HG03280 (cell line): ENCODE measurements around the gene SEMA5A.

ENCODE experiments used
- ATAC-seq: cut with Tn5 transposase; IDR thresholded peaks from one replicate; pipeline ENCODE4 v1.9.1; 2021; ENCODE audit warnings: mild to moderate bottlenecking, moderate library complexity; ENCODE audit not compliant: unreplicated experiment

The SEMA5A gene

DNA sequence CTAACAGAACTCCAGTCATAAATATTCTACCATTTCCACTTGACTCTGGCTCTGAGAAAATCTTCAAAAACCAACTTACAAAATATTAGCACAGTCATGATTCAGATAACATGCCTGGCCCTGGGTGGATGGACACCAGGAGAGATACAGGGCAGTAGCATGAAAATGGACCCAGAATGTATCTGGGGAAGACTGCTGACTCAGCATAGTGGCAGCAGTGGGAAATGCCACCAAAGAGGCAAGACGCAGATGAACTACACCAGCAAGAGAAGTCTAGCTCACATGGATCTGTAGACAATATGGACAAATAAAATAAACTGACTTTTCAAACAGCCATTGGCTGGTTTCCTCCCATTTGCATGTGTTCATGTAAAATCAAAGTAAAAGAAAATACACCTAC, 359.8 kb downstream of the SEMA5A start:
- ATAC-seq, result no peak

- ATAC-seq, result no peak
Measured at GRCh38 chr5:9183992-9184391, 361.9 kb downstream of the SEMA5A start.

GRCh38 chr5:9182899-9183695, 362.8 kb downstream of the SEMA5A start:
- no peak for ATAC-seq

GRCh38 chr5:9176641-9177040, 369.2 kb downstream of the SEMA5A start:
- ATAC-seq, result no peak

DNA sequence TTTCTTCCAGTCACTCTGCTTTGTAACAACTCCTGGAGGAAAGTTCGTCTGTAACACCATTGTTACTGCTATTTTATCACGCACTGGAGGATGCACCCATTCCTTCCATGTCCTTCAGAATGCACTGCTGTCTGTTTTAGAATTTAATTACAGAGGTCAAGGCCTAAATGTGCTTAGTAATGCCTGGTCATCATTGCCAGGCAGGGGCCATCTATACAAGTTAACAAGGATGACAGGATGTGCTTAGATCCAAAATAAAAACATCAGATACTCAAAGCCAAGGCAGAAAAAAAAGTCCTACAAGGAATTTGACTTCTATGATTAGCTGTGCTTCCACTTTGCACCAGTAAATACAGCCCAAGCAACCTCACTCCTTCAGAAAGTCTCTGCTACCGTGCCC, 371.4 kb downstream of the SEMA5A start:
- ATAC-seq, result no peak

DNA sequence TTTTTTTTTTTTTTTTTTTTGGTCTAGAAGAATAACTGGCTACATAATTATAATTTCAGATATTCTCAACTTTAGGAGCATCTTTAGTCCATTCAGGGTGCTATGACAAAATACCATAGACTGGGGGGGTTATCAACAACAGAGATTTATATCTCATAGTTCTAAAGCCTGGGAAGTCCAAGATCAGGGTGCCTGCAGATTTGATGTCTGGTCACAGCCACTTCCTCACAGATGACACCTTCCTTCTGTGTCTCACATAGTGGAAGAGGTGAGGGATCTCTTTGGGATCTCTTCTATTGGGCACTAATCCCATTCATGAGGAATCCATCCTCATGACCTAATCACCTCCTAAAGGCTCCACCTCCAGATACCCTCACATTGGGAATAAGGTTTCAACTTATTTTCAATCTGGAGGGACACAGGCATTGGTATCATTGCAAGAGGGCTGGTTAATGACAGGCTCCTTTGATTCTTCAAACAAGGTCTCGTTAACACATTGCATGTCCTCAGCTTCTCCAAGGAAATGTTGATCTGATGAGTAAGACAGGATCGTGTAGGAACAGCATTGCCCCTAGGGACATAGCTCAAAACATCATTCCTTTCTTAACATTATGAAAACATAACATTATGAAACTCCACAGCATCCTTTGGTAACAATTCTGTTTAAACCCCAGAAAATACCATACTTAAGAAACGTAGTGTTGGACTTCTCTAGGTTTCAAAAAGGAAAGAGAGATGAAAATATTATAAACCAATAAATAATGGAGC, 372.4 kb downstream of the SEMA5A start:
- no peak for ATAC-seq

- no peak for ATAC-seq
Measured at GRCh38 chr5:9170026-9170425, 375.8 kb downstream of the SEMA5A start.

DNA sequence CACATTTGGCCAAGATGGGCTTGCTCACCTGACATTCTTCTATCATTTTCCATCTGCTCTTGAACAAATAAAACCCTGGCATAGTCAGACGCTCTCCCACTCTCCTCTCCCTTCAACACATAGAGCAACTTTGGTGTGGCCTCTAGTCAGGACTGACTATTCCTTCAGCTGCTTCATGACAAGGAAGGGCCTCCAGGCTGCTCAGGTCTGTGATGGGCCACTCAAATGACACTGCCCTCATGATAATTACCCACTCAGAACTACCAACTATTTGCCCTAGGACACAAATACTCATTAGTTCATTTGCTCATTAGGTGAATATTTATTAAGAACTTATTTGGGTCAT, 376.3 kb downstream of the SEMA5A start:
- ATAC-seq, result no peak

DNA sequence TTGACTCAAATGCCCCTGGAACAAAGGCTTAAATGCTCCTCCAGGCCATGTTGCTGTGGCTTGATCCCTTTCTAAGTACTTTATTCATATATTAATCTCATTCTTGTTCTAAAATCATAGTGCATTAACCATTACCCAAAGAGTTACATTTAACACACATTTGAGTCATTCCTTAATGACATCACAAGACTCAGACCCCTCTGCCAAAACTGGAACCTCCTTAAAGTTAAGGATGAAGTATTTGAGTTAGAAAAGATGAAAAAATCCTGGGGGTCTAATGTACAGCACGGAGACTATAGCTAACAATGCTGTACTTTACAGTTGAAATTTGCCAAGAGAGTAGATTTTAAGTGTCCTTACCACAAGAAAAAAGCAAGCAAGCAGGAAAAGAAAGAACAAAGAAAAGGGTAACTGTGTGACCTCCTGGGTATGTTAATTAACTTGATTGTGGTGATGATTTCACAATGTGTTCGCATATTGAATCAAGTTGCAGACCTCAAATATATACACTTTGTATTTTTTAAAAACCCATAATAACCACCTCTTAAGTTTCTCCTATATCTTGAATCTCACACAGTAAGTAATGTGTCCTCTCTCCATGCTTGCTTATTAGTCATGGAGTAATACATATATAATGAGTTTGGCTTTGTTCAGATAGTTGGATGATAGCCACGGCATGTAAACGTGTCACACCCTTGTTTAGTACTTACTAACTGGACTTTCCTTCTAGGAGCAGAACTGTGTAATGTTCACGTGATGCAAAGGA, 376.9 kb downstream of the SEMA5A start:
- ATAC-seq, result no peak

DNA sequence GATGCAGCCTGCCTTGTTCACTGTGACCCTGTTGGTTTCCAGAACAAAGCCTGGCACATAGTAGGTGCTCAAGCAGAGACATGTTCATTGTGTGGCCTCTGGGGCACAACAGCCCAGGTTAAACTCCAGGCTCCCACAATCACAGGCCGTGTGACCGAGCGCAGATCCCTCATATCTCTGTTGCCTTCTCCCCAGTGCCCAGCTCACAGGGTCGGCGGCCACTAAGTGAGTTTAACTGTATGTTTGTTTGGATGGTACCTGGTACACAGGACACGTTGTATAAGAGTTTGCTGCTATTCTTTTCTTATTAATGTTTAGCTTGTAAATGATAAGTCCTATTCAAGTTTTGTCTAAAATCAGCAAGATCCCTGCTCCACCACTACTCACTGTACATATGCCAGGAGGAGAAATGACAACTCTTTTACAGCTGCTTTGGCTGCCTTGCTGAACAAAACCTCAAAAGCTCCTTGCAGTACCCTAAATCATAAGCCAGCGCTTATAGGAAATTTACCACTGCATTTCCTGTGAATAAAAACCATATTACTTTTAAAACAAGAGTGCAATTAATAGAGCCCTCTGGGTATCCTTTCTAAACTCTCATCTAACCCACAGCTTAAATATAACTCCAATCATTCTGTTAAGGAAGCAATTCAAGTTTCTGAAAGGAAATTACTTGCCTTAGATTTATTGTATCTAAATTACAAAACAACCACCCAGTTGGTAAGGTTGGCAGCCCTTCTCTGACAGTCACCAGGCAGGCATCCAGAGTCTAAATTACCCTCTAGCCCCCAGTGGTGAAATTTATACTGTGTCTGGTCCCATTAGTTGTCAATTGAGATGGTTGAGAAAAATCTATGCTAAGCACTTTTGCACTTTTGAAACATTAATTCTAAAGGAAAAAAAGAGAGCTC, 379.4 kb downstream of the SEMA5A start:
- ATAC-seq, result no peak

DNA sequence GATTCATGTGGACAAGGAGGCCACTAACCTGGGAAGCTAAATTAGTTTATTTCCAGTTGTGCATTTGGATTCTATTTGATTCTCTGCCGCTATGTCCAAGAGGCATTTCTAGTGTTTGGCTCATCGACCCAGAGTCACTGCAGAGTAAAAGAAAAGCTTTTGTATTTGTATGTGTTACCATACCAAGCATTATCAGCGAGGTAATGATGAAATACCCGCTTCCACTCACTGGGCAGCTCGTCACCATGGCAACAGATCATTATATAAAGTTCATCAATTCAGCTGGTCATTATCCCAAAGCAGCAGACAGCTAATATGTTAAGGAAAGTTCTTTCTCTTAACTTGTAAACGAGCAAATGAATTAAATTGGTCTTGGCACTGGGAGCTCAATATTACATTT, 380.3 kb downstream of the SEMA5A start:
- ATAC-seq, result no peak

DNA sequence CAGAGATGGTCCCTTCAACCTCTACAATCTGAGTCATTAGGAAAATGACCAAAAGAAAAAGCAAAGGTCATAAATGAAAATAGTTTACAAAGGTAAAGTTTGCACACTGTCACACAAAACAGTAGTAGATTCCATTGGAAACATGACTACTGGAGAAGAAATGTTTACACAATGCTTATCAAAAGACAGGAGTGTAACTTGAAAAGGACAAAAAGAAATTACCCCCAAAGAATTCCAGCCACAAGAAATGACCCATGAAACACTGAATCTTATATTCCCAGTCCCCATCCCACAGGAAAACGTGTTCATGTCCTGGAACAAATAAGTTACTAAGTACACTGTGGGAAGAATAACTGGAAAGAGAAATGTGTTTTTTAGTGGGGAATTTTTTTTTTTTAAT, 385.1 kb downstream of the SEMA5A start:
- ATAC-seq, result no peak

DNA sequence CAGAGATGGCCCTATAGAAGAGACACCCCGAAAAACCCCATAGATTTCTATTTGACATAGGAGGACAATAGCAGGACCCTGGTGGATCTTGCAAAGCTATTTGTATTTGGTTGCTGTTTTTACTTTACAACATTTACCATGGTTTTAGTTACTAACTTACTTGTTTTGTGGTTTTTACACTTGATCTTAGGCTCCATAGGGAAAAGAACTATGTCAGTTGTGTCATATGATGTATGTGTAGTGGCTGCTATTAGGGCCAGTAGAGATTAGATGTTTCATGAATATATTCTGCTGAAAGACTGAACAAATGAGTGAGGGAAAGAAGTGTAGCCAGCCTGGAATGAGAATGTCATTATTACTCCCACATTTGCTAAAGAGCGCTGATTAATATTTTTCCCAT, 388.1 kb downstream of the SEMA5A start:
- ATAC-seq, result no peak

DNA sequence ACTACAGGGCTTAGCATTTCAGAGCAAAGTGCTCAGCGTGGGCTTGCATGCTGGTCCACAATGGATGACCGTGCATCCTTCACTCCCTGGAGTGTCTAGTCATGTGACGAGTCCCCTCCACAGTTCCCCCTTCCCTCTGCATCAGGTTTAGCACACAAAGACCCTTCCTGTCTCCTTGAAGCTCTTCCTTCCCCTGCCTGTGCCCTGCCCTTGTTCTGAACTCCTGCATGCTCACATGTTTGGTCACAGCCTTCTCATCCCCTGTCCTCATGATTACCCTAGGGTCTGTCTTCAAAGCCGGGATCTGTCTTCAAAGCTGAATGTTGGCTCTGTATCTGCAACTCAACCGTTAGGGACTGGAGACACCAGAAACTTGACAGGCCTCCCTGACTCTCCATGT, 388.9 kb downstream of the SEMA5A start:
- ATAC-seq, result no peak

- ATAC-seq, result no peak
Measured at GRCh38 chr5:9156282-9156681, 389.6 kb downstream of the SEMA5A start.

DNA sequence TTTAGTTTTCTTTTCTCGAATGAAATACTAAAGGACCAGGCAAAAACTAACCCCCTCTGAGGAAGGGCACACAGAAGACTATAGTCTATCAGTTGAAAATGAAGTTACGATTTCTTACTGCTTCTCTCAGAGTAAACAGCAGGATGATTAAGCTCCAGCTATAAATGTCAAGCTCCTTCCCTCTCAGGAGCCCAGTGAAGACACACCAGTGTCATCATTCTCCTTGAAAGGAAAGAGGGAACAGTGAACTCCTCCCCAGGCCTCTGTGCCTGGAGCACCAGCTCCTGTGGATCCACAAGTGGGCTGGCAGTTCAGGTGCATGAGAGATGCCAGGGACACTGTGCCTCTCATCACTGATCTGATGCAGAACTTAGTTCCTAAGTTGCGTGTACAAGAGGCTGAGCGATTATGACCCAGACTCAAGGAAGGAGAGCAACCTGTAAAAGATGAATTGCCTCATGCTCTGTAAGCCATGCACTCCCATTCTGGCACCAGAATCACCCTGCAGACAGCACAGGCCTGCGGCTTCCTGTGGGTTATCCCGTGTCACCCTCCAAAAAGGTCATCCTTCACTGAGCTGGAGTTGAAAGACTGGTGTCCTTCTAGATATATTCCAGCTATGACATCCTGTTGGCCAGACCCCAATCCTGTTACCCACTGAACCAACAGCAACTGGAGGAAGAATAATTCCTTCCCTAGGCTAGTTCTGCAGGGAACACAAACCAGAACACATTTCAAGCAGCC, 394.0 kb downstream of the SEMA5A start:
- no peak for ATAC-seq

GRCh38 chr5:9149988-9150387, 395.9 kb downstream of the SEMA5A start:
- ATAC-seq, result no peak

GRCh38 chr5:9148242-9148641, 397.6 kb downstream of the SEMA5A start:
- no peak for ATAC-seq

DNA sequence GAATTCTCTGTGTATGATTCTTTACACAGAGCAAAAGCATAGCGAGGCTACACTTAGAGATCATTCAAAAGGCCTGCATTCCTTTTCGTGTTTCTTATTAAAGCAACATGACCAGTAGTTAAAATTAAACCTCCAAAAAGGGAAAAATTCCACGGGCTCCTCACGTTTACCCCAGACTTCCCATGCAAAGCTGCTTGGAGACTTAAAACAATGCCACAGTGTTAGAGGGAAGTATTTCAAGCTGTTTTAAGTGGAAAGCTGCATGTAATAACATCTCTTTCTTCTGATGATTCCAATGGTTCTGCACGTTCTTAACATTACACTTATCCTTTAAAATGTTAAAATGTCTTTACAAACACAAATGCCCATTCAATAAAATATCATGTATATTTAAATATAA, 405.2 kb downstream of the SEMA5A start:
- no peak for ATAC-seq

DNA sequence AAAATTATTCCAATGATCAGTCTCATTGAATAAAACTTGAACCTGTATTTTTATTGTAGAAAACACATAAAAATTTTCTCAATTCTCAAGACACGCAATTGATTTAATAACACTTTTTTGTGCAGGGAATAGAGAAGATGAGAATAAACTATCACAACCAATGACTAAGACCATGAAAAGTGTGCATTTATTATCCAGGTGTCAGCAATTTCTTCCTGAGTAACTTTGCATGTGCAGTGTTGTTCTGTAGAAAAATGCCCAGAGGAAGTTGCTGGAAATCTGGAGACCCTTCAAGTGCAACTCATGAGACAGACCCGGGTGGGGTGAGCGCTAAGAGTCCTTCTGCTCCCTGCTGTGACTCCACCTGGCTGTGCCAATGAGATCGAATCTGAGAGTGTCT, 405.7 kb downstream of the SEMA5A start:
- no peak for ATAC-seq
